Right lobe of liver (tissue), 6 donors: Measurements from ENCODE around the gene PCED1A. TPM values are rescaled to one million over a fixed set of nuclear protein-coding genes. Genes with fewer than 3 reads are reported as not detected.
A peak's percentile ranks its signal among the peaks of the same experiment; 100 is the strongest.

ENCODE experiments used
- ATAC-seq, 4 donors: fragments of 200-7000 bp; cut with Tn5 transposase; one replicate each; pipeline ENCODE4 v1.9.1; 2020; ENCODE audit warnings: mild to moderate bottlenecking in 4 of 4, moderate library complexity in 4 of 4
- DNase-seq, 3 donors: peaks; one replicate each; pipeline ENCODE4 v3.0.0-alpha.2; 2020
- H3K27ac ChIP-seq, 3 donors: fragments of 200-600 bp; one replicate each; pipeline ENCODE4 v1.8.0; 2022
- H3K27me3 ChIP-seq, 2 donors: fragments of 200-600 bp; one replicate each; pipeline ENCODE4 v1.8.0; 2022
- H3K36me3 ChIP-seq, 4 donors: fragments of 200-600 bp; sonication (generic) in 1 of 4; one replicate each; pipeline versions ENCODE4 v1.5.1 to v1.8.0; 2017 to 2022; ENCODE audit warnings: control low read depth in 1 of 4
- H3K4me1 ChIP-seq, 4 donors: fragments of 200-600 bp; sonication (generic) in 1 of 4; one replicate each; pipeline versions ENCODE4 v1.5.1 to v1.8.0; 2017 to 2022; ENCODE audit warnings: control low read depth in 1 of 4
- H3K4me3 ChIP-seq, 3 donors: fragments of 200-600 bp; one replicate each; pipeline ENCODE4 v1.8.0; 2022
- H3K9me3 ChIP-seq, 4 donors: fragments of 200-600 bp; sonication (generic) in 1 of 4; one replicate each; pipeline versions ENCODE4 v1.5.1 to v1.8.0; 2017 to 2022; ENCODE audit warnings: control low read depth in 1 of 4
- POLR2A ChIP-seq: fragments of 450-650 bp; IDR thresholded peaks from one replicate; pipeline ENCODE4 v1.6.1; 2017; ENCODE audit warnings: antibody characterized with exemption, mild to moderate bottlenecking
- WGBS: methylation state at CpG from one replicate; pipeline ENCODE4 v1.1.6; 2018; ENCODE audit warnings: low coverage, low lambda C conversion rate; ENCODE audit not compliant: insufficient coverage; ENCODE audit errors: missing lambda C conversion rate; 5-methylcytosine and 5-hydroxymethylcytosine counted together
- intact Hi-C, 2 donors: fragments of 100-400 bp; cut with DNase I; formaldehyde crosslinking; loops; one replicate each; pipeline versions ENCODE4 v1.11.2 to v1.14.1; 2022
- total RNA-seq, 6 experiments: library from RNA; depleted of rRNA in 2 of 6; stranded (reverse); fragments of >200 nt in 2 of 6; fragmentation: NEBNext Ultra II Directional in 3 of 6; extraction: Animal tissue kit (Norgen Biotek cat#: 25700) in 3 of 6; gene quantifications; one replicate each; pipeline versions ENCODE4 v1.1.0 to v1.2.4, GENCODE V29; 2016 to 2023
- TF ChIP-seq, protein P1 (sequence below), 4 donors: fragments of 200-600 bp in 3 of 4; fragments of 450-650 bp in 1 of 4; IDR thresholded peaks; one replicate each; pipeline versions ENCODE4 v1.5.1 to v1.8.0; 2016 to 2022; ENCODE audit warnings: antibody characterized with exemption in 4 of 4, mild to moderate bottlenecking in 2 of 4
- donor health status: DM: no; HTN: yes; CAD: no.
- donor health status: DM: no; HTN: no; CAD: no.
- donor health status: DM: no; HTN: no; CAD: no.
- donor health status: DM: no; HTN: yes; CAD: no.
- donor health status: DM: no; HTN: yes; CAD: no.

The PCED1A gene
- total RNA-seq, 6 experiments from 2014 or later: 9.6 to 22.2 (median 18.6) TPM

DNA sequence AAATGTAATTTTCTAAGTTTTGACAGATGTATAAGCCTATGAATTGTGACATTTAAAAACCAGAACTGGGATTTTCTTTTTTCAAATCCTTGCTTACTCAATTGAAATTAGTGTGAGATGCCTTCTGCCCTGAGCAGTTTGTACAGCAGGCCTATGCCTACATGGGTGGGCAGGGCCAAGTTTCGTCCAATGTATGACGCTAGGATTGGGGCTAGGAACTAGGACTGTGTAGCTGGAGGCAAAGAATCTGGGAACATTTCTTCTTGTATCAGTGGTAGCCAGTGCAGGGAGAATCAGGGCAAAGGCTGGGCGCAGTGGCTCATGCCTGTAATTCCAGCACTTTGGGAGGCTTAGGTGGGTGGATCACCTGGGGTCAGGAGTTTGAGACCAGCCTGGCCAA, 28.9 kb upstream of the PCED1A start:
- peaks cover 0 to 15% (median 0%) of the 10 kb centered on the region in 4 donors for H3K4me1 ChIP-seq
- intact Hi-C loops: loop anchor here in 1 of 2 donors (10.0 kb wide), 1 partner anchor 115 kb away; no protein-coding TSS in a partner anchor
- TF ChIP-seq, protein P1, sequence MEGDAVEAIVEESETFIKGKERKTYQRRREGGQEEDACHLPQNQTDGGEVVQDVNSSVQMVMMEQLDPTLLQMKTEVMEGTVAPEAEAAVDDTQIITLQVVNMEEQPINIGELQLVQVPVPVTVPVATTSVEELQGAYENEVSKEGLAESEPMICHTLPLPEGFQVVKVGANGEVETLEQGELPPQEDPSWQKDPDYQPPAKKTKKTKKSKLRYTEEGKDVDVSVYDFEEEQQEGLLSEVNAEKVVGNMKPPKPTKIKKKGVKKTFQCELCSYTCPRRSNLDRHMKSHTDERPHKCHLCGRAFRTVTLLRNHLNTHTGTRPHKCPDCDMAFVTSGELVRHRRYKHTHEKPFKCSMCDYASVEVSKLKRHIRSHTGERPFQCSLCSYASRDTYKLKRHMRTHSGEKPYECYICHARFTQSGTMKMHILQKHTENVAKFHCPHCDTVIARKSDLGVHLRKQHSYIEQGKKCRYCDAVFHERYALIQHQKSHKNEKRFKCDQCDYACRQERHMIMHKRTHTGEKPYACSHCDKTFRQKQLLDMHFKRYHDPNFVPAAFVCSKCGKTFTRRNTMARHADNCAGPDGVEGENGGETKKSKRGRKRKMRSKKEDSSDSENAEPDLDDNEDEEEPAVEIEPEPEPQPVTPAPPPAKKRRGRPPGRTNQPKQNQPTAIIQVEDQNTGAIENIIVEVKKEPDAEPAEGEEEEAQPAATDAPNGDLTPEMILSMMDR (IDR thresholded peaks at IDR 0.05): no peak
- no peak for TF ChIP-seq POLR2A
- no peak overlapping the region for H3K4me3 ChIP-seq
- ATAC-seq: no peak
- DNase-seq: no peak
- 78% methylated on average over 3 of the region's 3 CpGs for WGBS
- no peaks in the 10 kb centered on the region for H3K27me3 ChIP-seq
- no peaks in the 10 kb centered on the region for H3K9me3 ChIP-seq
- H3K36me3 ChIP-seq: peaks cover 0 to 8% (median 2%) of the 10 kb centered on the region in 4 donors
- H3K27ac ChIP-seq: no peak overlapping the region

DNA sequence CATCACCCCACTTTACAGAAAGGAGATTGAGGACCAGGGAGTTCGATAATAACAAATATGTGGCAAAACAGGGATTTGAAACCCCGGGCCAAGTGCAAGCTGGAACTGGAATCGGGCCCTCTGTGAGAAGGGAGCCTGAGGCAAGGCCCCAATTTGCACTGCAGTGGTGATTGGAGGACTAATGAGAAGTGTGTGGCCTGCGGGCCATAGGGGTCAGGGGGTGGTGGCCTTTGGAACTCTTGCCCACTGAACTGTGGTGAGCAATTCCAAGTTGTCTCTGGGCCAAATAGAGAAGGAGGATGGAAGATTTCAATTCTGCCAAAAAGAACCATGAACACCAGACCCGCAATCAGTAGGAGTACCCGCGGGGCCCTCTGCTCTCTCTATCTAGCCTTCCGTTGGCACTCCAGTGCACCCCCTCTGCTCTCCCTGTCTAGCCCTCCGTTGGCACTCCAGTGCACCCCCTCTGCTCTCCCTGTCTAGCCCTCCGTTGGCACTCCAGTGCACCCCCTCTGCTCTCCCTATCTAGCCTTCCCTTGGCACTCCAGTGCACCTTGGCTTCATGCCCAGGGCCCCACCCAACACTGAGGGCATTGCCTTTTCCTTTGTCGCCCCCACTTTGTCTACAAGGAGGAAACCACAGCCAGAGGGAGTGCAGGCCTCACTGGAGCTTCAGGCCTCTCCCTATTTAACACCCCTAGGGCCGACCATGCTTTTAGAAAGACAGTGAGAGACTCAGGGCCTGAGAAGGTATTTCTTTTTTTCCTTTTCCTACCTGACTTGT, 26.8 kb upstream of the PCED1A start:
- H3K27me3 ChIP-seq: no peaks in the 10 kb centered on the region
- H3K9me3 ChIP-seq: no peaks in the 10 kb centered on the region
- ATAC-seq: no peak
- no peak for DNase-seq
- no peak overlapping the region for H3K4me3 ChIP-seq
- intact Hi-C loops: loop anchor here in 1 of 2 donors (10.0 kb wide), 1 partner anchor 112 kb away; no protein-coding TSS in a partner anchor
- peaks cover 0 to 7% (median 0%) of the 10 kb centered on the region in 4 donors for H3K4me1 ChIP-seq
- no peak for TF ChIP-seq POLR2A
- TF ChIP-seq, protein P1 (IDR thresholded peaks at IDR 0.05): no peak
- H3K27ac ChIP-seq: no peak overlapping the region
- peaks cover 0 to 14% (median 2%) of the 10 kb centered on the region in 4 donors for H3K36me3 ChIP-seq
- 76% methylated on average over 8 of the region's 12 CpGs for WGBS

DNA sequence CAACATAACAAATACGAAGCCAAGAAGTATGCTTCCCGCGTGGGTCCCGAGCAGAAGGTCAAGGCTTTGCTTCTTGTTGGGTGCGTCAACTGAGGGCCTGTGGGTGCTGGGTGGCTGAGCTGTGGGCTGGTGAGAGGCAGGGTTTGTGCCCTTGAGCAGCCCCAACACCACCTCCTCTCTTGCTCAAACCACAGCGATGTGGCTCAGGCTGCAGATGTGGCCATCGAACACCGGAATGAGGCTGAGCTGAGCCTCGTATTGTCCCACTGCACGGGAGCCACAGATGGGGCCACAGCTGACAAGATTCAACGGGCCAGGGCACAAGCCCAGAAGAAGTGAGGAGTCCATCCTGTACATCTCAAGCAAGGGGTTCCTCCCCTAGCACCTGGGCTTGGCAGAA, 25.8 kb upstream of the PCED1A start:
- no peak for TF ChIP-seq POLR2A
- TF ChIP-seq, protein P1 (IDR thresholded peaks at IDR 0.05): no peak
- no peaks in the 10 kb centered on the region for H3K9me3 ChIP-seq
- DNase-seq (no peak), ATAC-seq (peak in 1 of 4 donors; percentile 30)
- H3K27ac ChIP-seq: no peak overlapping the region
- no peak overlapping the region for H3K4me3 ChIP-seq
- H3K27me3 ChIP-seq: no peaks in the 10 kb centered on the region
- intact Hi-C loops: loop anchor here in 1 of 2 donors (10.0 kb wide), 1 partner anchor 111 kb away; no protein-coding TSS in a partner anchor
- peaks cover 0 to 23% (median 4%) of the 10 kb centered on the region in 4 donors for H3K36me3 ChIP-seq
- 100% methylated on average over 4 of the region's 11 CpGs for WGBS
- no peaks in the 10 kb centered on the region for H3K4me1 ChIP-seq

DNA sequence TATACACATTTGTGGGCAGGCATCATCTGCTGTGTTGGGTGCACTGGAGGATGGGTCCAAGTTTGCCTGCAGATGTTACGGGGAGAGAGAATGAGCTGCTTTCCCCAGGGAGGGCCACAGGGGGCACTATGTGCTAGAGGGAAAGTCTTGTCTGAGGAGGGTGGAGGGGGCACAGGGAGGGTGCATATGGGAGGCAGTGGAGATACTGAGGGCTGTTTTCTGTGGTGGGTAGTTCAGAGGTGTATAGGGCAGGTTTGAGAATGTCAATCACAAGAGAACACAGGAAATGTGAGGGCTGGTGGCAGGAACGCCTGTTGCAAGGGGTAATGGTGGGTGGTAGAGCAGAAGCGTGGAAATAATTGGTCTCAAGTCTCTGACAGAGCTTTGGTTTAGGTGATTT, 25.2 kb upstream of the PCED1A start:
- intact Hi-C loops: loop anchor here in 1 of 2 donors (10.0 kb wide), 1 partner anchor 111 kb away; no protein-coding TSS in a partner anchor
- Histone ChIP-seq H3K27me3 (no peaks in the 10 kb centered on the region), H3K9me3 (no peaks in the 10 kb centered on the region), H3K4me1 (no peaks in the 10 kb centered on the region), H3K36me3 (peaks cover 0 to 28% (median 4%) of the 10 kb centered on the region in 4 donors), H3K4me3 (no peak overlapping the region), H3K27ac (no peak overlapping the region)
- WGBS: 88% methylated on average over 3 of the region's 3 CpGs
- DNase-seq (no peak), ATAC-seq (peak in 1 of 4 donors; percentile 28)
- TF ChIP-seq, protein P1 (IDR thresholded peaks at IDR 0.05): peak in 1 of 4 donors; percentile 15
- no peak for TF ChIP-seq POLR2A
